GM19240 (cell line): Measurements from ENCODE around the gene ITPRIP.

Experiments
- DNase-seq: peaks from one replicate; pipeline ENCODE4 v3.0.0; 2011; ENCODE audit warnings: low spot score; ENCODE audit not compliant: insufficient read length

The ITPRIP gene

DNA sequence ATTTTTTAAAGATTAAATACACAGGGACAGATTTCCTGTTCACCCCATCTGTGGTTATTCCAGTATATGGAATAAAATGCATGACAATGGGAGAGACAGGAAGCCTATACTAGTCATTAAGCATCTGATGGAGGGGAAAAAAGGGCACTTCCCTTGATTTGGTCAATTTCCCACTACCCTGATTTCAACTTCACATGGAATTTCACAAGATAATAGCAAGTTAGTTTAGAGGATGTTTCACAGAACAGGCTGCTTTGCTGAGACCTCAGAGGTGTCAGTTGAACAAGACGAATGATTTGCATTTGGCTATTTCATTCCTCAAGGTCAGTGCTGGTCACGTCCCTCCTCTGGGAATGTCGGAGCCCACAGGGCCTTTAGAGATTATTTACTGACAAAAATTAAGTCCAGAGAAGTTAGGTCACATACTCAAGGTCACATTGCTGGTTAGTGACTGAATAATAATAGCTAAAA, 4.7 kb upstream of the ITPRIP start:
- no peak for DNase-seq

DNA sequence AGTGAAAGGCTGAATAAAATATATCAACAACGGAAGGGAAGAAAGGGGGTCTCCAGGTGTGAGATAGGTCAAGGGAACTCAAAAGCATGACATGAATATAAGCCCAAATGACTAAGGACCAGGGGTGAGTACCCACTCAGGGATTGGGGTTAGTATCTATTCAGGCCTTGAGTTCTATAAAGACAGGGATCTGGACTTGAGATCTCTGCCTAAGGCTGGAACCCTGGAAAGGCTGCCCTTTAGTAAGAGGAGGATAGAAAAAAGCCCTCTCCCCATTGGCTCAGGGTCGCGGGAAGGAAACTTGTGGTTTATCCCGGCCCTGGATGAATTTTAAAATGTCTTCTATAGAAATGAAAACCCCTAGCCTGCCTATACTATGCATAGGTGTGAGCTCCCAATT, 2.4 kb upstream of the ITPRIP start:
- DNase-seq = no peak

DNA sequence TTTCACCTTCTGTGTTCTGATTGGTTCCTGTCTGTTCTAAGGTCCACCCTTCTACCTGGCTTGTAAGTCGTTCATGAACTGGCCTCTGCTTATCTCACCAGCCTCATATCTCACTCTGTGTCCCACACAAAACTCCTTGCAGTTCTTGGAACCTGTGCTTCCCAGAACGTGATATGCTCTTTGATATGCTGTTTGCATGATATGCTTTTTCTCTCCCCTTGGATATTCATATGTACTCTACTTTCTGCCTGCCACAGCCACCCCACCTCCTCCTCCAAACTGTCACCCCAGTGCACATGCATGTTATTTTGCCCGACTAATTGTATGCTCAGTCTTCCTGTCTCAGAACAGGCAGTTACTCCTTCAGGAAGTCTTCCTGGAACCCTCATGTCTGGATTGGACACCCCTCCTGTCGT, 1.9 kb upstream of the ITPRIP start:
- no peak for DNase-seq

DNA sequence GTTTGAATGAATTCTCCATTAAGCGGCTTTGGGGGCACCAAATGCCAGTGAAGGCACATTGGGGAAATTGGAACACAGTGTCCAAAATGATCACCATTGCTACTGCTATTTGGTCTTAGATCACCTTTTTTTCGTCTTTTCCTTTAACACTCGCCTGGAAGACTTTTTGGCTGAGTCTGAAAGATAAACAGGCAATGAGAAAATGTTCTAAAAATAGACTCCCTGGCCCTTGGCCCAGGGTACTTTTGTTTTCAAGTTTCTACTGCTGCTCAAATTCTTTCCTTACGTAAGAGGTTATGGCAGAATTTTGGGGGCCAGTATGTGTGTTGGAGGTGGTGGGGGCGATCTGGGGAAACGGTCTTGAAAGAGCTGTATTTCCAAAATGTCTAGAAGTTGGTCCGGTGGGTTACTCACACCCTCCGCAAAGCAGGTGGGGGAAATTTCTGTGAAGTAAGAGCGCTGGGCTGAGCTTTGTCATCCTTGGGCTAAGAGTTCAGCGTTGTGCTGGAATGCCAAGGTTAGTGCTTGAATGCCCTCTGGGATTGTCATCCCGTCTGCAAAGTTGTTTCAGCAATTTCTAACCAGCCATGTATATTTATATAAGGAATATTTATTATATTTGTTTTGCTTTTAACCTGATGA, 1.3 kb upstream of the ITPRIP start:
- no peak for DNase-seq

DNA sequence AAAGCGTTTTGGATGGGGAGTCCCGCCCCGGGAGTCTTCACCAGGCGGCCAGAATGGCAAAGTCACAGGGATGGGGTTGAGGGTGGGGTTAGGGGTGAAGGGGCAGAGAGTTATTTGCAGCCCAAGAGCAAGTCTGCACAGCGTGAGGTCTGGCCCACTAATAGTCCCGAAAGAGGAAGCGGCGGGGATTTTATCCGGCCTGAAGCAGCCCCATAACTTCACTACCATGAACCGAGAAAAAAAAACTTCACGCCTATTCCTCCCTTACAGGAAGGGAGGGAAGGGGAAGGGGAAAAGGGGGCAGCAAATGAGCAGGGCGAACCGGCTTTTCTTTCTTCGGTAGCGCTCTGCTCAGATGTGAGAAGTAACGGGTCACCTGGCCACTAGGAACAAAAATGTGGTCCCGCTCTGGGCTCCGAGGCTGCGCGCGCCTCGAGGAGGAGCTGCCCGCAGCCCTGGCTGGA, 712 bp downstream of the ITPRIP start:
- no peak for DNase-seq

- no peak for DNase-seq
Observed at GRCh38 chr10:104336821-104337467, 1.3 kb downstream of the ITPRIP start.

DNA sequence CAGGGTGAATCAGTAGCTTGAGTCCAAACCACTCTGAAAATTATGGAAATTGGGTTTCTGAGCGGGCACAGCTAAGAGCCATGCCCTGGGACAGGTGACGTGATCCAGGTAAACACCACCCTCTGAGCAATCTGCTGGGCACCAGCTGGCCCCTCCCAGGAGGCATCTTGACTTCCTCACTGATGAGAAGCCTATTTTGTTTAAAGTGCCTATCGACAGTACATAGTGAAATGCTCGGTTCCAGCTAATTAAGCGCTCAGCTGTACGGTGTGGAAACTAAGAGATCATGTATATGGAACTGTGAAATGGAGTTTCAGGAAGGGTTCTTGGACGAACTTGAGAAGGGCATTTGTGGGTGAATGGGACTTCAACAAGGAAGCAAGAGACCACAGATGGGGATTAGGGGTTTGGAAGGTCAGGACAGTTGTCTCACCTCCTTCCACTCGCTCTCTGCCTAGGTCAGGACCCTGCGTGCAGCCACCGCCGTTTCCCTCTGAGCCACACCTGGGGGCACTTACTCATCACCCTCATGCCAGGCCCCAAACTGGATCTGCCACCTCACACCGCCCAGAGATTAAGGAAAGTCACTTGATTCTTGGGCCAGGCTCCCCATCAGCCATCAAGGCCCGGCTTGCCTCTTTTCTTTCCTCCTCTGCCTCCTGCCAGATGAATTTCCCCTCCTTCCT, 3.2 kb downstream of the ITPRIP start:
- DNase-seq = no peak

GRCh38 chr10:104334561-104334960, 3.7 kb downstream of the ITPRIP start:
- no peak for DNase-seq

DNA sequence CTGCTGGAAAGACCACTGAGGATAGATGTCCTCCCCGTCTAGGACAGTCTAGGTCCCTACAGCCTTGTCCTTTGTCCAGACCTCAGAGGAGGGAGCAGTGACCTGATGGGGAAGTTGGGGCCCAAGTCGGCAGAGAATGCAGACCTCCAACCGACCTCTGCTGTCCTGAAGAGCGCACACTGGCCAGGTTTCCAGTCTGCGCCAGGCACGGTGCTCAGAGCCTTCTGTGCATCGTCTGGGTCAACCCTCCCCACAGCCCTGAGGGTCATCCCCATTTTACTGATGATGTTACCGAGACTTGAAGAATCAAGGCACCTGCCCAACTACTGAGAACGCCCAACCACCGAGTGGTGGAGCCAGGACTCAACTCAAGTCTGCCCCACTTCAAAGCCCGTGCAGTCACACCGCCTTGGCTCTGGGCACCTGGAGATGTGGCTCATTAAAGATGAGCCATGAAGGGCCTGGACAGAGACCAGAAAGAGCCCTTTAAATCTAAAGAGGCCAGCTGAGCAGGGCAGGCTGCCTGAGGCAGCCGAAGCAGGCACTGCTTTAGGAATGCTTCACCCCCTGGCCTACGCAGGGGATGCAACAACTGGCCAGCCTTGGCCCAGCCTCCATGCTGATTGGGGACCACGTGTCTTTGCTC, 4.4 kb downstream of the ITPRIP start:
- no peak for DNase-seq

GRCh38 chr10:104333032-104333727, 5.1 kb downstream of the ITPRIP start:
- DNase-seq = no peak

DNA sequence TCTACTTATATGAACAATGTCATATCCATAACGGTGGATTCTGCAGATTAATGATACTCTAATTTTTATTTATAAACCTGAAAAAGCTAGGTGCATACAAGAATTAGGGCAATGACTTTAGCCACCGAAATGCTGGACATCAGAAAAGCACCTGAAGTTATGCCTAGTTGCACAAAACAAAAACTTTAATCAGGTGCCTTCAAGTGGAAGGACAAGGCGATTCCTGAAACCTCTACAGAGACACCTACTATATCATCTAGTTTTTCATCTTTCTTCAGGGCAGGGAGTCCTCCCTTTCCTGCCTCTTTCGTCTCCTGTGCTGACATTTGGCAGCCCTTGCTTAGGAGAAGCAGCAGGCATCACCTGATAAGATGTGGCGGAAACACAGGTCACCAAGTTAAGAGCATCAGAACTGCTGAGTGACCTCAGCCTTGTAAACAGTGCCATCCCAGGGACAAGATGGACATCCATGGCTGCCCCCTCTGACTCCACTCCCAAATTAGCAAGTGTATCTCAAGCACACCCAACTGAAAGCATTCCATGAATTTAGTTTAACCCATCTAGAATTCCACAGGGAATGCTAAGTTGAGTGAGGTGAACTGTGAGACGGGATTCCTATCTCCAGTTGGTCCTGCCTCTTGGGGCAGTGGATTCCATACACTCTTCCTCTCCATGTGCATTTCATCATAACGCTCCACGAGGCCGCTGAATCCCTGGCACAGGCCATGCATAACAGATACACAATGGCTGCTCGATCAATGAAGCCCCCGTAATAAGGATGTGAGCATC, 5.8 kb downstream of the ITPRIP start:
- no peak for DNase-seq

DNA sequence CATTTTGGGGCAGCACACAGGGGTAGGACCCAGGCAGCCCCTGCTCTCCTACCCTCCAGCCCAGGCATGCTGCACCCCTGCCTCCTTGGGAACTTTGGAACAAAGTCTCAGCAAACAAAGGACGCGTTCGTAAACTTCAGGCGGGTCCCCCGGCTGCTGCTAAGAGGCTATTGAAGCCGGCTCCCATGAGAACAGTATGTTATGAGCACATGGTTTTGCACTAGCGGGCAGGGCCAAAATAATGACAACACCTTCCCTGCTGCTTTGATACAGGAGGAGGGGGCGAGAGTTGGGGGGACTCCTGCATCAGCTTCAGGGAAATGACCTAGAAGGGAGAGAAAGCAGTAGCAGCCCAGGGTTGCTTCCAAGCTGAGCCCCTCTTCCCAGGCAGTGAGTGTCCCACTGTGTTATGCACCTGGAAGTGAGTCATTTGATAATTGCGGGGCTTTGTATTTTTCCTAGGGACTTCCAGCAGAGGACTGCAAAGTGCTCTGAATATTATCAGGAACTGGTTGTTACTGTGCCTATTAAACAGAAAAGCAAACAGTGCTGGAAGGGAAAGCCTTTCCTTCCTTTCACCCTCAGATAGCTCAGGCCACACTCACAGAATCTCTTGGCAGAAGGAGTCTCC, 6.9 kb downstream of the ITPRIP start:
- no peak for DNase-seq

DNA sequence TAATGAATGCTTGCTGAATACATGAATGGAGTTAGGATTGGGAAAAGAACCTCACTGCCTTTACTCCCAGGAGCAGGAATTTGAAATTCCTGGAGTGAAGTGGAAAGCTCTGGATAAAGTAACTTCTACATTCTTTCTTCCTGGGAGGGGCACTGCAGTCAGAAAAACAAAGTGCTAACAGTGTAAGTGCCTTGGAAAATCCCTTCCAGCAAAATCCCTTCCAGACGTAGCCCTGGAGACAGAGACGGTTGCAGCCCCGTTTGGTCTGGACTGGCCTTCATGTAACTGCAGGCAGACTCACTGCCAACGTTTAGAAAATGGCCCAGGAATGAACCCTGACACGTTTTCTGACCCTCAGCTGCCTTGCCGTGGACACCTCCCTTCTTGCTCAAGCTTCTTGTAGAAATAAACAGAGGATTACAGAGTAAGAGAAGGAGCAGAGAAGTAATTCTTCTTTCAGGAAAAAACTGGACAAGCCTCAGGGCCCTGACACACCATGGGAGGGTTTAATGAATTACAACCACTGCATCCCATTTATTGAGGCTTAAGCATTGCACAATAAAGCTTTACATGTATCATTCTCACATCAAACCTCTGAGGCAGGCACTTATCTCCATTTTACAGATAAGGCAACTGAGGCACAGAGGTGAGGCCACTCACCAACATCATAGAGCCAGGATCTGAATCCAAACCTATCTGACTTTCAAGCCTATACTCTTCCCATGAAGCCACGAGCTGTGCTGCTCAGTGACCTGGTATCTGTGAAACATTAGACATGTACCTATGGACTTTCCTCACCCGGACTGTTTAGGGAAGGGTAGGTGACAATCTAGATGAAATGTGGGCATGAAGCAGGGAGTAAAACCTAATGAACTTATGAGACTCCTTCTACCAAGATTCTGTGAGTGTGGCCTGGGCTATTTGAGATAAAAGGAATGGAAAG, 7.8 kb downstream of the ITPRIP start:
- DNase-seq = no peak

GRCh38 chr10:104329735-104330134, 8.5 kb downstream of the ITPRIP start:
- DNase-seq = no peak

GRCh38 chr10:104328896-104329710, 9.2 kb downstream of the ITPRIP start:
- no peak for DNase-seq

DNA sequence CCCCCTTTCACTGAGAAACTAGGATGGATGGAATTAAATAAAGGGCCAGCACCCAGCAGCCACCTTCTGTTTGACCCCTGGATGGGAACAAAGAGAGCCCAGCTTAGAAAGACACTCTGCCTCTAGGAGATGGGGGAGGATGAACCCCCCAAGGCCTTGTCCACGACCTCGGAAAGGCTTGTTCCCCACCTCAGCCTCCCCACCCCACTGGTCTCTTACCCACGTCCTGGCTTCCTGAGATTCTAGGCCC, 9.7 kb downstream of the ITPRIP start:
- no peak for DNase-seq

GRCh38 chr10:104327745-104328645, 10.3 kb downstream of the ITPRIP start:
- no peak for DNase-seq
